Neural cell (in vitro differentiated cells): ENCODE results near the gene PTCH1. TPM values are rescaled to one million over a fixed set of nuclear protein-coding genes. Genes with fewer than 3 reads are reported as not detected.

Experiments
- H2AFZ ChIP-seq: fragments of 200-600, 300-800 bp; sonication (generic), shearing (Covaris generic); 2 replicates; pipeline ENCODE4 v1.6.0; 2014; ENCODE audit warnings: low read depth, mild to moderate bottlenecking, antibody characterized with exemption, low read length, moderate library complexity
- H3F3A ChIP-seq: fragments of 200-600 bp; shearing (Covaris generic); 2 replicates; pipeline ENCODE4 v1.6.1; 2016; ENCODE audit warnings: mild to moderate bottlenecking, moderate library complexity, mixed read lengths, antibody characterized with exemption, low read length; ENCODE audit not compliant: insufficient read depth, poor library complexity, severe bottlenecking
- H3K27ac ChIP-seq: fragments of 200-600, 300-800 bp; sonication (generic), shearing (Covaris generic); 2 replicates; pipeline ENCODE4 v1.5.1; 2014; ENCODE audit warnings: mild to moderate bottlenecking, low read length, moderate library complexity
- H3K27me3 ChIP-seq: fragments of 300-800, 200-600 bp; sonication (generic), shearing (Covaris generic); 2 replicates; pipeline ENCODE4 v1.6.0; 2014; ENCODE audit warnings: mild to moderate bottlenecking, low read depth, low read length, moderate library complexity; ENCODE audit not compliant: insufficient read depth
- H3K36me3 ChIP-seq: fragments of 300-800, 200-600 bp; sonication (generic), shearing (Covaris generic); 2 replicates; pipeline ENCODE4 v1.5.1; 2014; ENCODE audit warnings: mild to moderate bottlenecking, antibody characterized with exemption, low read length, moderate library complexity; ENCODE audit not compliant: insufficient read depth
- H3K4me2 ChIP-seq: fragments of 300-800, 200-600 bp; sonication (generic), shearing (Covaris generic); 2 replicates; pipeline ENCODE4 v1.6.0; 2014; ENCODE audit warnings: mild to moderate bottlenecking, low read length
- H3K4me3 ChIP-seq: fragments of 300-800, 200-600 bp; sonication (generic), shearing (Covaris generic); 2 replicates; pipeline ENCODE4 v1.5.1; 2014; ENCODE audit warnings: mild to moderate bottlenecking, low read length, moderate library complexity
- H3K79me2 ChIP-seq: fragments of 200-600 bp; shearing (Covaris generic); replicated peaks from 2 replicates; pipeline ENCODE4 v1.6.0; 2014; ENCODE audit warnings: mild to moderate bottlenecking, low read length, moderate library complexity; ENCODE audit not compliant: insufficient read depth
- H3K9ac ChIP-seq: fragments of 300-800, 200-600 bp; sonication (generic), shearing (Covaris generic); 2 replicates; pipeline ENCODE4 v1.6.1; 2016; ENCODE audit warnings: mild to moderate bottlenecking, low read length, mixed read lengths
- H3K9me2 ChIP-seq: fragments of 200-600 bp; shearing (Covaris generic); 2 replicates; pipeline ENCODE4 v1.6.1; 2016; ENCODE audit warnings: mild to moderate bottlenecking, low read length, mixed read lengths; ENCODE audit not compliant: insufficient read depth
- H3K9me3 ChIP-seq: fragments of 200-600, 300-800 bp; sonication (generic), shearing (Covaris generic); 2 replicates; pipeline ENCODE4 v1.6.1; 2016; ENCODE audit warnings: mild to moderate bottlenecking, mixed run types, low read length, moderate library complexity, mixed read lengths
- H4K20me1 ChIP-seq: fragments of 200-600 bp; shearing (Covaris generic); 2 replicates; pipeline ENCODE4 v1.6.1; 2016; ENCODE audit warnings: mild to moderate bottlenecking, mixed run types; ENCODE audit not compliant: insufficient read depth
- EZH2 ChIP-seq: fragments of 200-600, 300-800 bp; shearing (Covaris generic), sonication (generic); IDR thresholded peaks from 2 replicates; pipeline ENCODE4 v1.6.1; 2014; ENCODE audit warnings: antibody characterized with exemption, low read length, borderline replicate concordance, mild to moderate bottlenecking; ENCODE audit not compliant: insufficient read depth, poor library complexity, severe bottlenecking
- MXI1 ChIP-seq: fragments of 450-650 bp; conservative IDR thresholded peaks from 2 replicates; pipeline ENCODE4 v1.6.1; 2014; ENCODE audit warnings: antibody characterized with exemption, mild to moderate bottlenecking; ENCODE audit not compliant: poor library complexity, severe bottlenecking
- RAD21 ChIP-seq: fragments of 450-650 bp; conservative IDR thresholded peaks from 2 replicates; pipeline ENCODE4 v1.6.1; 2014; ENCODE audit warnings: antibody characterized with exemption, mild to moderate bottlenecking, moderate library complexity
- SMC3 ChIP-seq: fragments of 450-650 bp; conservative IDR thresholded peaks from 2 replicates; pipeline ENCODE4 v1.6.1; 2014; ENCODE audit warnings: antibody characterized with exemption, mild to moderate bottlenecking, moderate library complexity; ENCODE audit not compliant: poor library complexity
- TAF1 ChIP-seq: IDR thresholded peaks from 2 replicates; pipeline ENCODE4 v1.6.1; 2012; ENCODE audit warnings: low read depth
- polyA plus RNA-seq: library from polyadenylated mRNA; depleted of rRNA; stranded (reverse); fragments of >200 nt; gene quantifications from 2 replicates; pipeline ENCODE4 v1.2.3, GENCODE V29; 2014
- TF ChIP-seq, protein P1 (sequence below): IDR thresholded peaks from 2 replicates; pipeline ENCODE4 v1.6.1; 2012; ENCODE audit warnings: borderline replicate concordance

Gene PTCH1
- polyA plus RNA-seq, 1 donor from 2014 or later = 15.6 TPM

GRCh38 chr9:95434116-95435073 is 82.4 kb downstream of the PTCH1 start:
- H3K79me2 ChIP-seq = no peaks in the 10 kb centered on the region
- no peak overlapping the region for H3K4me3 ChIP-seq
- no peak overlapping the region for H3K9ac ChIP-seq
- H3K27ac ChIP-seq = no peak overlapping the region
- no peaks in the 10 kb centered on the region for H3K9me2 ChIP-seq
- no peaks in the 10 kb centered on the region for H4K20me1 ChIP-seq
- peaks cover 4% of the 10 kb centered on the region for H3K9me3 ChIP-seq
- no peaks in the 10 kb centered on the region for H3F3A ChIP-seq
- no peaks in the 10 kb centered on the region for H3K36me3 ChIP-seq
- H3K4me2 ChIP-seq = no peak overlapping the region
- no peaks in the 10 kb centered on the region for H3K27me3 ChIP-seq
- H2AFZ ChIP-seq = no peak overlapping the region
- TF ChIP-seq MXI1 (no peak), SMC3 (no peak), EZH2 (no peak), TAF1 (no peak), RAD21 (no peak)
- TF ChIP-seq, protein P1, sequence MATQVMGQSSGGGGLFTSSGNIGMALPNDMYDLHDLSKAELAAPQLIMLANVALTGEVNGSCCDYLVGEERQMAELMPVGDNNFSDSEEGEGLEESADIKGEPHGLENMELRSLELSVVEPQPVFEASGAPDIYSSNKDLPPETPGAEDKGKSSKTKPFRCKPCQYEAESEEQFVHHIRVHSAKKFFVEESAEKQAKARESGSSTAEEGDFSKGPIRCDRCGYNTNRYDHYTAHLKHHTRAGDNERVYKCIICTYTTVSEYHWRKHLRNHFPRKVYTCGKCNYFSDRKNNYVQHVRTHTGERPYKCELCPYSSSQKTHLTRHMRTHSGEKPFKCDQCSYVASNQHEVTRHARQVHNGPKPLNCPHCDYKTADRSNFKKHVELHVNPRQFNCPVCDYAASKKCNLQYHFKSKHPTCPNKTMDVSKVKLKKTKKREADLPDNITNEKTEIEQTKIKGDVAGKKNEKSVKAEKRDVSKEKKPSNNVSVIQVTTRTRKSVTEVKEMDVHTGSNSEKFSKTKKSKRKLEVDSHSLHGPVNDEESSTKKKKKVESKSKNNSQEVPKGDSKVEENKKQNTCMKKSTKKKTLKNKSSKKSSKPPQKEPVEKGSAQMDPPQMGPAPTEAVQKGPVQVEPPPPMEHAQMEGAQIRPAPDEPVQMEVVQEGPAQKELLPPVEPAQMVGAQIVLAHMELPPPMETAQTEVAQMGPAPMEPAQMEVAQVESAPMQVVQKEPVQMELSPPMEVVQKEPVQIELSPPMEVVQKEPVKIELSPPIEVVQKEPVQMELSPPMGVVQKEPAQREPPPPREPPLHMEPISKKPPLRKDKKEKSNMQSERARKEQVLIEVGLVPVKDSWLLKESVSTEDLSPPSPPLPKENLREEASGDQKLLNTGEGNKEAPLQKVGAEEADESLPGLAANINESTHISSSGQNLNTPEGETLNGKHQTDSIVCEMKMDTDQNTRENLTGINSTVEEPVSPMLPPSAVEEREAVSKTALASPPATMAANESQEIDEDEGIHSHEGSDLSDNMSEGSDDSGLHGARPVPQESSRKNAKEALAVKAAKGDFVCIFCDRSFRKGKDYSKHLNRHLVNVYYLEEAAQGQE = no peak

GRCh38 chr9:95433096-95433819 is 83.5 kb downstream of the PTCH1 start:
- Histone ChIP-seq H3K9me3 (peaks cover 4% of the 10 kb centered on the region), H3F3A (no peaks in the 10 kb centered on the region), H3K79me2 (no peaks in the 10 kb centered on the region), H3K4me2 (no peak overlapping the region), H3K9ac (no peak overlapping the region), H3K9me2 (no peaks in the 10 kb centered on the region), H3K27ac (no peak overlapping the region), H3K36me3 (no peaks in the 10 kb centered on the region), H3K27me3 (no peaks in the 10 kb centered on the region), H2AFZ (no peak overlapping the region), H4K20me1 (no peaks in the 10 kb centered on the region), H3K4me3 (no peak overlapping the region)
- no peak for TF ChIP-seq TAF1
- TF ChIP-seq, protein P1 = no peak
